GM12878 (cell line): ENCODE results near the gene HDAC7. TPM values are rescaled to one million over a fixed set of nuclear protein-coding genes. Genes with fewer than 3 reads are reported as not detected.
A peak's percentile ranks its signal among the peaks of the same experiment; 100 is the strongest.

ENCODE experiments used
- ATF2 ChIP-seq: IDR thresholded peaks from 2 replicates; pipeline ENCODE4 v1.6.1; 2012; ENCODE audit warnings: low read length, inconsistent platforms
- CBFB ChIP-seq: IDR thresholded peaks from 2 replicates; pipeline ENCODE4 v1.6.1; 2016; ENCODE audit warnings: antibody characterized with exemption, low read depth
- CHD1 ChIP-seq: IDR thresholded peaks from 2 replicates; pipeline ENCODE4 v1.6.1; 2012; ENCODE audit warnings: low read depth, low read length, improper control_type of control experiment
- CHD2 ChIP-seq: IDR thresholded peaks from 2 replicates; pipeline ENCODE4 v1.6.1; 2011; ENCODE audit warnings: low read depth, low read length, improper control_type of control experiment, borderline replicate concordance
- HDAC6 ChIP-seq: fragments of 200-600 bp; sonication (generic); IDR thresholded peaks from one replicate; pipeline ENCODE4 v1.8.0; 2017; ENCODE audit warnings: antibody characterized with exemption; ENCODE audit not compliant: unreplicated experiment
- MYB ChIP-seq: fragments of 150-350 bp; IDR thresholded peaks from 2 replicates; pipeline ENCODE4 v1.6.1; 2014; ENCODE audit warnings: mild to moderate bottlenecking, low read depth, low read length, borderline replicate concordance
- MYC ChIP-seq: IDR thresholded peaks from 2 replicates; pipeline ENCODE4 v1.6.1; 2011; ENCODE audit warnings: mild to moderate bottlenecking, low read length, moderate library complexity, inconsistent platforms; ENCODE audit not compliant: insufficient read depth, insufficient replicate concordance, insufficient read length, severe bottlenecking
- NFXL1 ChIP-seq: fragments of 450-650 bp; IDR thresholded peaks from 2 replicates; pipeline ENCODE4 v1.6.1; 2017; ENCODE audit warnings: antibody characterized with exemption, mild to moderate bottlenecking, borderline replicate concordance
- NFYB ChIP-seq: IDR thresholded peaks from 2 replicates; pipeline ENCODE4 v1.6.1; 2011; ENCODE audit warnings: low read depth, mild to moderate bottlenecking, low read length, improper control_type of control experiment, moderate library complexity; ENCODE audit not compliant: insufficient read depth
- NKRF ChIP-seq: fragments of 450-650 bp; conservative IDR thresholded peaks from 2 replicates; pipeline ENCODE4 v1.6.1; 2017; ENCODE audit warnings: mild to moderate bottlenecking, moderate library complexity
- NR2C1 ChIP-seq: fragments of 450-650 bp; IDR thresholded peaks from 2 replicates; pipeline ENCODE4 v1.6.1; 2017; ENCODE audit warnings: antibody characterized with exemption, mild to moderate bottlenecking, moderate library complexity
- PML ChIP-seq: IDR thresholded peaks from 2 replicates; pipeline ENCODE4 v1.6.1; 2012; ENCODE audit warnings: low read length, inconsistent platforms
- POLR2A ChIP-seq: IDR thresholded peaks from 2 replicates; pipeline ENCODE4 v1.6.1; 2011; ENCODE audit warnings: low read depth, mild to moderate bottlenecking, low read length
- RAD21 ChIP-seq: IDR thresholded peaks from 2 replicates; pipeline ENCODE4 v1.6.1; 2011; ENCODE audit warnings: mild to moderate bottlenecking, low read depth, low read length, moderate library complexity; ENCODE audit not compliant: insufficient read depth
- SIN3A ChIP-seq: IDR thresholded peaks from 2 replicates; pipeline ENCODE4 v1.6.1; 2012; ENCODE audit warnings: low read depth, low read length, improper control_type of control experiment
- SIX5 ChIP-seq: IDR thresholded peaks from 2 replicates; pipeline ENCODE4 v1.6.1; 2011; ENCODE audit warnings: mild to moderate bottlenecking, low read depth, low read length, moderate library complexity; ENCODE audit not compliant: severe bottlenecking
- SKIL ChIP-seq: fragments of 450-650 bp; IDR thresholded peaks from 2 replicates; pipeline ENCODE4 v1.6.1; 2017; ENCODE audit warnings: mild to moderate bottlenecking, low read depth, inconsistent platforms; ENCODE audit not compliant: poor library complexity, severe bottlenecking
- SMARCA5 ChIP-seq: fragments of 450-650 bp; IDR thresholded peaks from 2 replicates; pipeline ENCODE4 v1.6.1; 2017; ENCODE audit warnings: mild to moderate bottlenecking
- TARDBP ChIP-seq: IDR thresholded peaks from 2 replicates; pipeline ENCODE4 v1.6.1; 2016; ENCODE audit warnings: borderline replicate concordance
- ZBTB11 ChIP-seq: fragments of 450-650 bp; formaldehyde crosslinking; IDR thresholded peaks from 2 replicates; pipeline ENCODE4 v1.5.0; 2022; ENCODE audit warnings: mild to moderate bottlenecking, missing genetic modification characterization
- ZSCAN29 ChIP-seq: fragments of 450-650 bp; IDR thresholded peaks from 2 replicates; pipeline ENCODE4 v1.6.1; 2017; ENCODE audit warnings: mild to moderate bottlenecking, moderate library complexity
- ZZZ3 ChIP-seq: IDR thresholded peaks from 2 replicates; pipeline ENCODE4 v1.6.1; 2011; ENCODE audit warnings: low read depth; ENCODE audit not compliant: control insufficient read depth, insufficient read length
- polyA plus RNA-seq, 11 experiments: library from polyadenylated mRNA; depleted of rRNA in 4 of 11; unstranded in 6 of 11; stranded (reverse) in 5 of 11; fragments of >200 nt; fragmentation: Nextera tagmentation in 4 of 11; fragmentation: Illumina TruSeq in 1 of 11; extraction: Ambion mirVana in 4 of 11; extraction: Trizol in 1 of 11; gene quantifications; 1 replicate in 1 of 11; 2 replicates in 10 of 11; pipeline versions ENCODE4 v1.2.1 to v1.2.3, GENCODE V29; 2011 to 2016; ENCODE audit warnings: inconsistent platforms in 2 of 11, missing spikeins in 2 of 11, low read depth in 1 of 11
- total RNA-seq, 4 experiments: library from RNA; depleted of rRNA in 3 of 4; stranded (reverse); fragments of >200 nt in 3 of 4; fragmentation: Illumina TruSeq in 1 of 4; extraction: Trizol in 1 of 4; gene quantifications; 2 replicates each; pipeline versions ENCODE4 v1.2.1 to v1.2.3, GENCODE V29; 2013 to 2021

HDAC7 gene
- total and polyA plus RNA-seq, 10 of the 15 experiments (the other 5 are each of a cell fraction or from before 2014, with no cell fraction given) = 0.47 to 18.3 (median 5.4) TPM

- TF ChIP-seq MYB = no peak
- no peak for TF ChIP-seq CHD1
- TF ChIP-seq NR2C1 = no peak
- TF ChIP-seq NFYB = no peak
- TF ChIP-seq NKRF = no peak
- TF ChIP-seq CHD2 = peak; percentile 57; the same call in 1 of the 2 replicates
- TF ChIP-seq PML = peak; percentile 40; the same call in 1 of the 2 replicates
- no peak for TF ChIP-seq MYC
- TF ChIP-seq POLR2A = peak; percentile 88
- TF ChIP-seq SIN3A = peak; percentile 21; the same call in 1 of the 2 replicates
- TF ChIP-seq ATF2 = no peak; the same call in 1 of the 2 replicates
- TF ChIP-seq RAD21 = peak; percentile 35; the same call in 1 of the 2 replicates
- TF ChIP-seq TARDBP = peak; percentile 76; the same call in 1 of the 2 replicates
- TF ChIP-seq CBFB = peak; percentile 42; the same call in 1 of the 2 replicates
- TF ChIP-seq ZZZ3 = no peak
- TF ChIP-seq SIX5 = no peak
- TF ChIP-seq NFXL1 = no peak
- no peak for TF ChIP-seq HDAC6
- no peak for TF ChIP-seq SMARCA5
- no peak for TF ChIP-seq ZBTB11 (CRISPR knock-in tag)
- peak; percentile 23 for TF ChIP-seq SKIL
- no peak for TF ChIP-seq ZSCAN29
Measured at GRCh38 chr12:47812797-47813510, 6.7 kb downstream of the HDAC7 start (continued).
